ENCODE results near the gene PIRT.

Gene PIRT

DNA sequence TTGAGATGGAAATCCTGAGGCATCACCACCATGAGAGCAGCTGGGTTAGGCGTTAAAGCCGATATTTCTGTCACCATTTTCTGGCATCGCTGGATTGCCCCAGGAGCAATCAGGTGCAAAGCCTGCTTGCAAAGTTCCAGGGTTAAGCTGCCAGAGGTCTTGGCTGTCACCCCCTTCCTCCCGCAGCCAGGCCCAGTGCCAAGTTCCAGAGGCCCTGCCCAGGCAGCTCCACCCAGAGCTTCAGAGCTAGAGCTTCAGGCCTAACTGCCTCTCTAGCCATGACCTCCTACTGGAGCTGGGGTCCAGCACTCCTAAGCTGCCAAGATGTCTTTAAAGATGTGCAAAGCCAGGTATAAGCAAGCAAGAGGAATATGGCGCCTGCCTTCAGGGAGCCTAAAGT is 25.2 kb downstream of the PIRT start:
- no peak for DNase-seq (ENCODE audit: low read depth)
- TF ChIP-seq, protein P1, sequence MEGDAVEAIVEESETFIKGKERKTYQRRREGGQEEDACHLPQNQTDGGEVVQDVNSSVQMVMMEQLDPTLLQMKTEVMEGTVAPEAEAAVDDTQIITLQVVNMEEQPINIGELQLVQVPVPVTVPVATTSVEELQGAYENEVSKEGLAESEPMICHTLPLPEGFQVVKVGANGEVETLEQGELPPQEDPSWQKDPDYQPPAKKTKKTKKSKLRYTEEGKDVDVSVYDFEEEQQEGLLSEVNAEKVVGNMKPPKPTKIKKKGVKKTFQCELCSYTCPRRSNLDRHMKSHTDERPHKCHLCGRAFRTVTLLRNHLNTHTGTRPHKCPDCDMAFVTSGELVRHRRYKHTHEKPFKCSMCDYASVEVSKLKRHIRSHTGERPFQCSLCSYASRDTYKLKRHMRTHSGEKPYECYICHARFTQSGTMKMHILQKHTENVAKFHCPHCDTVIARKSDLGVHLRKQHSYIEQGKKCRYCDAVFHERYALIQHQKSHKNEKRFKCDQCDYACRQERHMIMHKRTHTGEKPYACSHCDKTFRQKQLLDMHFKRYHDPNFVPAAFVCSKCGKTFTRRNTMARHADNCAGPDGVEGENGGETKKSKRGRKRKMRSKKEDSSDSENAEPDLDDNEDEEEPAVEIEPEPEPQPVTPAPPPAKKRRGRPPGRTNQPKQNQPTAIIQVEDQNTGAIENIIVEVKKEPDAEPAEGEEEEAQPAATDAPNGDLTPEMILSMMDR (IDR thresholded peaks at IDR 0.05; ENCODE audit: control insufficient read depth, insufficient read depth, low read depth, low read length, missing control alignments) = no peak
- H3K4me3 ChIP-seq (ENCODE audit: control insufficient read depth, low read depth, low read length) = no peak overlapping the region

DNA sequence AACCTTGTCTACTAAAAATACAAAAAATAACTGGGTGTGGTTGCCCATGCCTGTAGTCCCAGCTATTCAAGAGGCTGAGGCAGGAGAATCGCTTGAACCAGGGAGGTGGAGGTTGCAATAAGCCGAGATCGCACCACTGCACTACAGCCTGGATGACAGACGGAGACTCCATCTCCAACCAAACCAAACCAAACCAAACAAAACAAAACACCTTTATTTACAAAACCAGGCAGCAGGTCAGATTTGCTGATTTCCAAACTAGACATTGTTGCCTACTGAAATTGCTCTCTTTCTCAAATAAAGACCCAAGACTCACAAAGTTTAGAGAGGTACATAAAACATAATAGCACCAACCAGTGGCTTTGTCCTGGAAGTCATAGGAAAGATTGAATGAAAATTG is 28.3 kb downstream of the PIRT start:
- H3K4me3 ChIP-seq (ENCODE audit: control insufficient read depth, low read depth, low read length) = no peak overlapping the region
- no peak for DNase-seq (ENCODE audit: low read depth)
- TF ChIP-seq, protein P1 (IDR thresholded peaks at IDR 0.05; ENCODE audit: control insufficient read depth, insufficient read depth, low read depth, low read length, missing control alignments) = no peak

DNA sequence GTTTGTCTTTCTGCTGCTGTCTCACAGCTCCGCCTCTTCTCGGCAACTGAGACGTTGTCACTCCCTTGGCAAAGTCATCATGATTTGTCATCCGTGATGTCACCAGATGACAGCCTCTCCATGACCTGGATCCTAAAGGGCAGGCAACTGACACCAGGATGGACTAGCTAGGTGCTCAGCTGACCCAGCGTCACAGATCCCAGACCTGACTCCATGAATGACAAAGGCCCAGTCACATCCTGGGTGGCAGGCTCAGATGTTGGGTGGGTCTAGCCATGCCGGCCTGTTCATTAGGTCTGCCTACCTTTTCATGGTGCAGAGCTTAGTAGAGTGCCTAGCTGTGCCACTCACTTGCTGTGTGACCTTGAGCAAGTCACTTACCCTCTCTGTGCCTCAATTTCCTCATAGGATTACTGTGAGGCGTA is 30.2 kb downstream of the PIRT start:
- TF ChIP-seq, protein P1 (IDR thresholded peaks at IDR 0.05; ENCODE audit: control insufficient read depth, insufficient read depth, low read depth, low read length, missing control alignments) = no peak
- H3K4me3 ChIP-seq (ENCODE audit: control insufficient read depth, low read depth, low read length) = no peak overlapping the region
- DNase-seq (ENCODE audit: low read depth) = no peak

DNA sequence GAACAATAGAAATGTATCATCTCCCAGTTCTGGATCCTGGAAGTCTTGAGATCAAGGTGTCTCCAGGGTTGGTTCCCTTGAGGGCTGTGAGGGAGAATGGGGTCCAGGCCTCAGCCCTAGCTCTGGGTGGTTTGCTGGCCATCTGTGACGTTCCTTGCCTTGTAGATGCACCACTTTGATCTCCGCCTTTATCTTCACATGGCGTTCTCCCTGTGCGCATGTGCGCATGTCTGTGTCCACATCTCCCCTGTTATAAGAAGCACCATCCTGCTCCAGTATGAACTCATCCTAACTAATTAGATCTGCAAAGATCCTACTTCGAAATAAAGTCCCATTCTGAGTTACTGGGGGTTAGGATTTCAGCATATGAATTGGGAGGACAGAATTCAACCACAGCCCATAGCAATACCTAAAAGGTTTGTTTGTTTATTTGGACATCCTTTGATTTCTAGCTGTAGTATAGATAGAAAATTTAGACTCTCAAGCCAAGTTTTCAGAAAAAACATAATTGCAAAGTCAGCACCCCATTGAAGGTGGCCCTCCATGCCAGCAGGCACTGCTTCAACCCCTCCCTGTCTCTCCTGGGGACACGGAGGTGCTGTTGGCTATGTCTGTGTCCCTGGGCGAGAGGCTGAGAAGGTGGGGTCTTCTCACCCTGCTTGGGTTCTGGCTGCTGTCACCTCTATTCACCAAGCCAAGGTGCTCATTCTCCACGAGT is 31.2 kb downstream of the PIRT start:
- TF ChIP-seq, protein P1 (IDR thresholded peaks at IDR 0.05; ENCODE audit: control insufficient read depth, insufficient read depth, low read depth, low read length, missing control alignments) = no peak
- no peak overlapping the region for H3K4me3 ChIP-seq (ENCODE audit: control insufficient read depth, low read depth, low read length)
- no peak for DNase-seq (ENCODE audit: low read depth)

DNA sequence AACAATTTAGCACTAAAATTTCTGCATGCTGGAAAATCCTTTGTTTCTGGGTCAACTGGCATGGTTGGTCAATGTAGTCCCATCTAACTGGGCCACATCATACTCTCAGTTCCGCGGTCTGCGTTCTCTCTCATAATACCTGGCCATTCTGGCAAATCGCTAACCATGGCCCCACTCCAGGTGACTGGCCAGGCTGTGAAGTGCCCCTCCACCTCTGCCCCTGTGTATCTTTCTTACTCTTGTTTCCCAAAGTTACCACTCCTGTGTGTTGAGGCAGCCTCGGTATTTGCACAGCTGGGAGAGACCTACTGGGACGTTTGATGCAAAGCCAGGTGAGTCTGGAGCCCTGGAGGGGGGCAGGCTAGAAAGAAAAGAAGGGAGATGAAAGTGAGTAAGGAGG is 32.0 kb downstream of the PIRT start:
- DNase-seq (ENCODE audit: low read depth) = no peak
- no peak overlapping the region for H3K4me3 ChIP-seq (ENCODE audit: control insufficient read depth, low read depth, low read length)
- TF ChIP-seq, protein P1 (IDR thresholded peaks at IDR 0.05; ENCODE audit: control insufficient read depth, insufficient read depth, low read depth, low read length, missing control alignments) = no peak

DNA sequence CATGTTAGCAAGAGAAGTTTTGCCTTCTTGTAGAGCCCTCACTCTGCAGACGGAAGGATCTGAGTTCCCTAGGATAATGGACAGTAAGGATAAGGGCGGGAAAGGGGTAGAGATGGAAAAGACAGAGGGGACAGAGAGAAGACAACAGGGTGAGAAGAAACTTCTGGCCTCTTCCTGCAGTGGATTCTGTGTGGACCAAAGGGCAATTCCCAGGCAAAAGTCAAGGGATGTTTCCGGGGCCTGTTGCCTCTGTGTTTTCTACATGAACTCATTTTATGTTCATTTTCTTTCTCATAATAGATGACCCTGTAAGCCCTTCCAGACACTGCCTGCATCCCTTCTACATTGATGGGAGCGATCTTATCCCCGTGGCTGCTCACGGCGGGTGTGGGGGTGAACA is 33.3 kb downstream of the PIRT start:
- no peak overlapping the region for H3K4me3 ChIP-seq (ENCODE audit: control insufficient read depth, low read depth, low read length)
- no peak for DNase-seq (ENCODE audit: low read depth)
- TF ChIP-seq, protein P1 (IDR thresholded peaks at IDR 0.05; ENCODE audit: control insufficient read depth, insufficient read depth, low read depth, low read length, missing control alignments) = no peak

Measured in AG09309 (cell line).